ENCODE measurements around the gene PPARG. TPM values are rescaled to one million over a fixed set of nuclear protein-coding genes. Genes with fewer than 3 reads are reported as not detected.

Gene PPARG
- total RNA-seq, 2 donors from 2014 or later = 5.6 TPM; not detected in 1

- H3K27me3 Mint-ChIP-seq = peaks cover 15 to 38% of the 10 kb centered on the region in 2 donors
- DNase-seq (ENCODE audit: low spot score) = no peak
- no peaks in the 10 kb centered on the region for H3K4me1 Mint-ChIP-seq (ENCODE audit: low read depth in 2 of 2)
- H3K27ac Mint-ChIP-seq = no peak overlapping the region
- H3K9me3 Mint-ChIP-seq = no peaks in the 10 kb centered on the region
- no peaks in the 10 kb centered on the region for H3K36me3 Mint-ChIP-seq
- no peak overlapping the region for H3K4me3 Mint-ChIP-seq
- no peak for ATAC-seq
Measured at GRCh38 chr3:12308517-12308916, 19.6 kb downstream of the PPARG start.

GRCh38 chr3:12309716-12310115, 20.8 kb downstream of the PPARG start:
- Mint-ChIP-seq H3K27ac (no peak overlapping the region), H3K9me3 (no peaks in the 10 kb centered on the region), H3K36me3 (no peaks in the 10 kb centered on the region), H3K4me1 (ENCODE audit: low read depth in 2 of 2) (no peaks in the 10 kb centered on the region), H3K4me3 (no peak overlapping the region), H3K27me3 (peaks cover 18 to 27% of the 10 kb centered on the region in 2 donors)
- ATAC-seq (no peak), DNase-seq (ENCODE audit: low spot score) (no peak)

- no peak for DNase-seq (ENCODE audit: low spot score)
- no peaks in the 10 kb centered on the region for H3K4me1 Mint-ChIP-seq (ENCODE audit: low read depth in 2 of 2)
- H3K27ac Mint-ChIP-seq = no peak overlapping the region
- H3K27me3 Mint-ChIP-seq = peaks cover 24 to 33% of the 10 kb centered on the region in 2 donors
- H3K36me3 Mint-ChIP-seq = no peaks in the 10 kb centered on the region
- H3K4me3 Mint-ChIP-seq = no peak overlapping the region
- no peak for ATAC-seq
- no peaks in the 10 kb centered on the region for H3K9me3 Mint-ChIP-seq
Measured at GRCh38 chr3:12312010-12312409, 23.1 kb downstream of the PPARG start.

GRCh38 chr3:12313519-12313918, 24.6 kb downstream of the PPARG start:
- Mint-ChIP-seq H3K4me1 (ENCODE audit: low read depth in 2 of 2) (no peaks in the 10 kb centered on the region), H3K36me3 (no peaks in the 10 kb centered on the region), H3K9me3 (no peaks in the 10 kb centered on the region), H3K27me3 (peaks cover 17 to 22% of the 10 kb centered on the region in 2 donors), H3K4me3 (no peak overlapping the region), H3K27ac (no peak overlapping the region)
- ATAC-seq (no peak), DNase-seq (ENCODE audit: low spot score) (no peak)

GRCh38 chr3:12316253-12316652, 27.4 kb downstream of the PPARG start:
- no peaks in the 10 kb centered on the region for H3K36me3 Mint-ChIP-seq
- H3K4me3 Mint-ChIP-seq = no peak overlapping the region
- ATAC-seq (no peak), DNase-seq (ENCODE audit: low spot score) (no peak)
- no peak overlapping the region for H3K27ac Mint-ChIP-seq
- peaks cover 16 to 17% of the 10 kb centered on the region in 2 donors for H3K27me3 Mint-ChIP-seq
- H3K9me3 Mint-ChIP-seq = no peaks in the 10 kb centered on the region
- no peaks in the 10 kb centered on the region for H3K4me1 Mint-ChIP-seq (ENCODE audit: low read depth in 2 of 2)

- no peak overlapping the region for H3K4me3 Mint-ChIP-seq
- no peak for ATAC-seq
- H3K4me1 Mint-ChIP-seq (ENCODE audit: low read depth in 2 of 2) = no peaks in the 10 kb centered on the region
- H3K27ac Mint-ChIP-seq = no peak overlapping the region
- peaks cover 15 to 16% of the 10 kb centered on the region in 2 donors for H3K27me3 Mint-ChIP-seq
- no peak for DNase-seq (ENCODE audit: low spot score)
- no peaks in the 10 kb centered on the region for H3K9me3 Mint-ChIP-seq
- no peaks in the 10 kb centered on the region for H3K36me3 Mint-ChIP-seq
Measured at GRCh38 chr3:12316729-12317351, 28.0 kb downstream of the PPARG start.

- H3K36me3 Mint-ChIP-seq = no peaks in the 10 kb centered on the region
- ATAC-seq = no peak
- H3K9me3 Mint-ChIP-seq = no peaks in the 10 kb centered on the region
- H3K27ac Mint-ChIP-seq = no peak overlapping the region
- no peaks in the 10 kb centered on the region for H3K4me1 Mint-ChIP-seq (ENCODE audit: low read depth in 2 of 2)
- no peak overlapping the region for H3K4me3 Mint-ChIP-seq
- DNase-seq (ENCODE audit: low spot score) = no peak
- H3K27me3 Mint-ChIP-seq = peaks cover 17 to 26% of the 10 kb centered on the region in 2 donors
Measured at GRCh38 chr3:12317914-12318313, 29.0 kb downstream of the PPARG start.

- no peak for DNase-seq (ENCODE audit: low spot score)
- no peak for ATAC-seq
- H3K4me1 Mint-ChIP-seq (ENCODE audit: low read depth in 2 of 2) = no peaks in the 10 kb centered on the region
- no peak overlapping the region for H3K4me3 Mint-ChIP-seq
- no peaks in the 10 kb centered on the region for H3K36me3 Mint-ChIP-seq
- no peak overlapping the region for H3K27ac Mint-ChIP-seq
- peaks cover 24 to 37% of the 10 kb centered on the region in 2 donors for H3K27me3 Mint-ChIP-seq
- no peaks in the 10 kb centered on the region for H3K9me3 Mint-ChIP-seq
Measured at GRCh38 chr3:12318758-12319621, 30.1 kb downstream of the PPARG start.

GRCh38 chr3:12321015-12321414, 32.1 kb downstream of the PPARG start:
- Mint-ChIP-seq H3K4me1 (ENCODE audit: low read depth in 2 of 2) (no peaks in the 10 kb centered on the region), H3K36me3 (no peaks in the 10 kb centered on the region), H3K27me3 (peaks cover 13 to 27% of the 10 kb centered on the region in 2 donors), H3K4me3 (no peak overlapping the region), H3K9me3 (no peaks in the 10 kb centered on the region), H3K27ac (no peak overlapping the region)
- ATAC-seq (no peak), DNase-seq (ENCODE audit: low spot score) (no peak)

GRCh38 chr3:12323237-12323636, 34.4 kb downstream of the PPARG start:
- Mint-ChIP-seq H3K27me3 (peaks cover 15 to 29% of the 10 kb centered on the region in 2 donors), H3K4me1 (ENCODE audit: low read depth in 2 of 2) (no peaks in the 10 kb centered on the region), H3K27ac (no peak overlapping the region), H3K9me3 (no peaks in the 10 kb centered on the region), H3K36me3 (no peaks in the 10 kb centered on the region), H3K4me3 (no peak overlapping the region)
- DNase-seq (ENCODE audit: low spot score) (no peak), ATAC-seq (no peak)

- Mint-ChIP-seq H3K27me3 (peaks cover 19 to 37% of the 10 kb centered on the region in 2 donors), H3K36me3 (no peaks in the 10 kb centered on the region), H3K4me1 (ENCODE audit: low read depth in 2 of 2) (no peaks in the 10 kb centered on the region), H3K4me3 (no peak overlapping the region), H3K9me3 (no peaks in the 10 kb centered on the region), H3K27ac (no peak overlapping the region)
- ATAC-seq (no peak), DNase-seq (ENCODE audit: low spot score) (no peak)
Measured at GRCh38 chr3:12325586-12326515, 37.0 kb downstream of the PPARG start.

GRCh38 chr3:12327021-12327420, 38.2 kb downstream of the PPARG start:
- no peaks in the 10 kb centered on the region for H3K9me3 Mint-ChIP-seq
- no peak for DNase-seq (ENCODE audit: low spot score)
- no peaks in the 10 kb centered on the region for H3K36me3 Mint-ChIP-seq
- no peak for ATAC-seq
- H3K27me3 Mint-ChIP-seq = peaks cover 19 to 36% of the 10 kb centered on the region in 2 donors
- H3K4me1 Mint-ChIP-seq (ENCODE audit: low read depth in 2 of 2) = no peaks in the 10 kb centered on the region
- H3K27ac Mint-ChIP-seq = no peak overlapping the region
- no peak overlapping the region for H3K4me3 Mint-ChIP-seq

GRCh38 chr3:12328132-12328836, 39.4 kb downstream of the PPARG start:
- Mint-ChIP-seq H3K4me3 (no peak overlapping the region), H3K4me1 (ENCODE audit: low read depth in 2 of 2) (no peaks in the 10 kb centered on the region), H3K9me3 (no peaks in the 10 kb centered on the region), H3K36me3 (no peaks in the 10 kb centered on the region), H3K27me3 (peaks cover 11 to 24% of the 10 kb centered on the region in 2 donors), H3K27ac (no peak overlapping the region)
- no peak for DNase-seq (ENCODE audit: low spot score)
- no peak for ATAC-seq
